ENCODE measurements around the gene CHGA. TPM values are rescaled to one million over a fixed set of nuclear protein-coding genes. Genes with fewer than 3 reads are reported as not detected.
A peak's percentile ranks its signal among the peaks of the same experiment; 100 is the strongest.

CHGA gene
- total RNA-seq, 1 donor from 2014 or later: 0.29 TPM

- DNase-seq (ENCODE audit: low spot score): no peak
Measured at GRCh38 chr14:92943855-92944570, 21.1 kb downstream of the CHGA start.

DNA sequence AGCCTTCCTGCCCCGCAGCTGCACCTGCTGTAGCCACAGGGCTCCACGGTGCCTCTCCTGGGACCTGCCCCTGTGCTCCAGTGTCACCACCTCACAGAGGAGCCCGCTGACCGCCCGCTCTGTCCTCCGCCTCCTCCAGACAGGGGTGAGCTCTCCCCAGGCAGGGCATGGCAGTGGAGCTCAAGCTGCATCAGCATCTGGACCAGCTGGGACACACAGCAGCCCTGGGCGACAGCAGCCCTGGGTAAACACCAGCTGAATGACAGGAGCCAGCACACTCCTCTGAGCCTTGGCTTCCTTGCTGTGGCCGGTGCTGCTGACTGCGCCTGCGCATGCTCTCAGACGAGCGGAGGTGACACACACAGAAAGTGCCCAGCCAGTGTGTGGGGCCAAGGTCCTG is 22.0 kb downstream of the CHGA start:
- peak; percentile 86 for DNase-seq (ENCODE audit: low spot score)

DNA sequence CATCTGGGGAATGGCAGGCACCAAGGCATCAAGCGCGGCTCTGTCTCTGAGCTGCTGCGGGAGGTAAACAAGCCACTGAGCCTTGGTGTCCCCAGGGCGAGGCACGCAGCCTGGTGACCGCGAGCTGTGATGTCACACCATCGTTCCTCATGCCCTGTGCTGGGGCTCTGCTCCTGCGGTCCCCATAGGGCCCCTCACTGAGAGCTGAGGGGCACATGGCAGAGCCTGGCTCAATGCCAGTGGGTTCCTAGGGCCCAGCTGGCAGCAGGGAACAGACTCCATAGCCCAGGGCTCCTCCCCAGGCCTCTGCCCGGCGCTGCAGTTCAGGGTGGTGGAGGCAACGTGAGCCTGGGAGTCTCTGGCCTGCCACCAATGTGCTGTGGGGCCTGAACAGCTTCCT is 22.6 kb downstream of the CHGA start:
- DNase-seq (ENCODE audit: low spot score): peak; percentile 16

DNA sequence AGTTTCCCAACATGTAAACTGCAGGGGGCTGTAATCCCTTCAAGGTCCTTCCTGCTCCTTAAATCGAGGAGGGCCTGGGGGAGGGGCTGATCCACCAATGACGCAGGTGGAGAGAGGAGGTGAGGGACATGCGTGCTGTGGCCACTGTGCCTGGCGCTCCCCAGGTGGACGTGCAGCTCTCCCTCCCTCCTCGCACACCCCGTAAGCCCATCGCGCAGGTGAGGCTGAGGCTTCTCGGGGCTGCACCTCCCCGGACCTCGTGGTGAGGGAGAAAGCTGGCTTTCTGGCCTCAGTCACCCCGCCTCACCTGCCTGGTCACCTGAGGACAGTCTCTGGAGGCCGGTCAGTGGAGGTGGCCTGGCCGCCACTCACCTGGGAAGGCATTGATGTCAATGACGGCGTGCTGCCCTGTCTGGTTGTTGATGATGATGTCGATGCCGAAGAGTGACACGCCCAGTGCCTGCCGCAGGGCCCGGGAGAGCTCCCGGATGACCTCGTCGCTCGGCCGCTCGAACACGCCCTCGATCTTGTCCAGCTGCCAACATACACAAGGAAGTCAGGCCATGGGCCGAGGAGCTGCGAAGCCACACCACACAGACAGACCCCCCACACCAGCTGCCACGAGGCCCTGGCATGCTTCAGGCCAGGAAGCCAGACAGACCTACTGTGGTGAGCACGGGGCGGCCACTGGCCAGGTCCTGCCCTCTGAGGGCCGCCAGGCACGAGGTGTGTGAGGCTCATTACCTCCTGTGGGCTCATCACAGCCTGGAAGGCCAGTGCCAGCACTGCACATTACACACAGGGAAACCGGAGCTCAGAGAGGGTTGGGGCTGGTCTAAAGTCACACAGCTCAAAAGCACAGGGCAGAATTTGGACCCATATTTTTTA is 23.3 kb downstream of the CHGA start:
- DNase-seq (ENCODE audit: low spot score): peak; percentile 93

DNA sequence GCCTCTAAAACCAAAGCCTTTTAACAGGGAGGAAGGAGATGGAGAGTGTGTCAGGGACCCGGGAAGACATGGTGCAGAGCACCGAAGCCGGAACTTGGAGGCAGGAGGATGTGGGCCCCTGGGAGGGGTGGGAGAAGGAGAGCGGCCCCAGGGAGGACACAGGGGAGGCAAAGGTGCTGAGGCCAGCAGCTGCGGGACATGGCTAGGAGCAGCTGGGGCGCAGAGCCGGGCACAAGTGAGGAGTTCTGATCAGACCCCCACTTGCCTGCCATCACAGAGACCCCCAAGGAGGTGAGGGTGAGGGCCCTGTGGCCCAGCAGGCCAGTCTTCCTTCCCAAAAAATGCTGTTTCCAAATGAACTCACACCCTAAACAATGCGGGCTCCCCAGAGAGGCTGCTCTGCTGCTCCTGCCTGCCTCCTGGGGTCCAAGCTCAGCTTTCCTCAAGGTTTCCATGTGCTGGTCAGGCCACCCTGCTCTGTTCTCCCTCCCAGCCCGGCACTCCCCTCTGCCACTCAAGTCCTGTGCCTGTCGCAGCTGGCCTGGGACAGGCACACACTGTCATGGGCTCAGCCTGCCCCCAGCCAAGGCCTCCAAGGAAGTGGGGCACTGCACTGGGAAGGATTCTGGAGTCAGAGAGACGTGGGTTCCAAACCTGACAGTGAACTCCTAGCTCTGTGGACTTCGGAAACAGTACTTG is 24.0 kb downstream of the CHGA start:
- DNase-seq (ENCODE audit: low spot score): no peak

DNA sequence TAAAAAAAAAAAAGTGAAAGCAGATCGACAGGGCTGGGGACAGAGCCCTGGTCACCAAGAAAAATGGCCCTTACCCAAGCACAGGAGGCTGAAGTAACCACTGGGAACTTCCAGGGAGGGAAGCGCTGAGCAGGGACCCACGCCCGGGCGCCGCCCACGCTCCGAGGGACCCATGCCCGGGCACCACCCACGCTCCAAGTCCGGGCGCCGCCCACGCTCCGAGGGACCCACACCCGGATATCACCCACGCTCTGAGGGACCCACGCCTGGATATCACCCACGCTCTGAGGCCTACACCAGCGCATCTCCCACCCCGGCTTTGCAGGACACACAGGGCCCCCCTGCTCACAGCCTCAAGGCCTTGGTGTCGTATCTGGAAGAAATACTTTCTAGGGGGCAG is 25.7 kb downstream of the CHGA start:
- no peak for DNase-seq (ENCODE audit: low spot score)

DNA sequence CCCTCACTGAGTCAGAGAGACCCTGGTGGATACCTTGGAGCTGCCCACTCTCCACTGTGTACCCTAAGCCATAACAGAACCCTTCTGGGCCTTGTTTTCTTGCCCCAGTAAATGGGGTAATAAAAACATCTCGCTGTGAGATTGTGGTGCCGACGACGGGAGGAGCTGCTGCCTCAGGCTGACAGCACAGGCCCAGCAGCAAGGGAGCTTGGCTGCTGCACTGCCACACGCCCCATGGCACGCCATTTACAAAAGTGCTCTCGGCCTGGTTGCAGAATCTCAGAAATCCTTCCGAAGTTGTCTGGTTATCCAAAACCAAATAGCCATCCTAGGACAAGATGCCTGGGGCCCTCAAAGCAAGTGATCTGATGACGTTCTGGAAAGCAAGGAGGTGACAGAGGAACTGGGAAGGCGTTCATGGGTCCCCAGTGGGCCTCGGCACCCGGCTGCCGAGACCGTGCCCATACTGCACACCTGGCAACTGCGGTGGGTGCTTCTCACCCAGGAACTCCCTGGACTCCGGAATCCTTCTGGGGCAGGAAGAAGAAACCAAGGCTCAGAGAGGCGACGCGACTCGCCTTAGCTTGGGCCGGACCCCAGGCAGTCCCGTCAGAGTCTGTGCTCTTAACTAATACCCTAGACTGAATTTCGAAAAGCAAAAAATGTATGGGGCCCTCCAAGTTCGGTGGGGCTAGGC is 26.7 kb downstream of the CHGA start:
- no peak for DNase-seq (ENCODE audit: low spot score)

GRCh38 chr14:92950193-92950540 is 27.2 kb downstream of the CHGA start:
- DNase-seq (ENCODE audit: low spot score): no peak

GRCh38 chr14:92950773-92951172 is 27.8 kb downstream of the CHGA start:
- DNase-seq (ENCODE audit: low spot score): no peak

DNA sequence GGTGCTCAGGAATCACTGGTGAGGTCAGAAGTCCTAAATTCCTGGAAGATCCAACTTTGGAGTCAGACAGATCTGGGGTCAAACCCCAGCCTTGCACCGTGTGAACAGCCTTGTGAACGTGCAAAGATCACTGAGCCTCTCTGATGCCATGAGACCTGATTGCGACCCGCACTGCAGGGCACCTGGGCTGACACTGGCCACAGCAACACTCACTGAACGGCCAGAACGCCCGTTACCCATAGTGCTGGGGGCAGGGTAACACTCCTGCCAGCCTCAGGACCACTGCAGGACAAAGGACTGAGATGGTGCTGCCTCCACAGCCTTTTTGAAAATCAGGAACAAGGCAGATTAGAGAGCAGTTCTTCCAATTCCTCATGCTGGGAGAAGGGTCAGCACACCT is 28.3 kb downstream of the CHGA start:
- no peak for DNase-seq (ENCODE audit: low spot score)

DNA sequence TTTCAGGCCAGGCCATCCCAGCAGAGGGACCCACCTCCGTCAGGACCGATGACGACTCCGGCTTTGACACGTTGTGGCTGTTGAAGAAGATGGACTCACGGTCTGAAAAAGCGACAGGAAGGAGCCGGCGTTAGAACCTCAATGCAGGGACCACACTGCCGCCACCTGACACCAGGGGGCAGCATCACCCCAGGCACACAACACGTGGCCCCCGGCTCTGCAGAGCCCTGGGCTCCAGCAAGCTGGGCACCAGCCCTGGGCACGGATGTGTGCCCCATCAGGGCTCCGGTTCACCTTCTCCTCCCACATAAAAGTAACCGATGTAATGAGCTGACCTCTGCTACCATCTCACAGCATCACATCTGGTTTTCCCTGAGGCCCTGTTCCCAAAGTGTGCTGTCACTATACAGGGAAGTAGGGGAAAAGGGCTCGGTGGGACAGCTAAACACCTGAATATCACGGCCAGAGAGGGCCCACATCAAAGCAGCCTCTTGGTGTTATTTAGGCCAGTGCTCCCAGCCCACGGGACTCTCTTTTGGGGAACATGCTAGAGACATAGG is 29.0 kb downstream of the CHGA start:
- DNase-seq (ENCODE audit: low spot score): peak; percentile 80

DNA sequence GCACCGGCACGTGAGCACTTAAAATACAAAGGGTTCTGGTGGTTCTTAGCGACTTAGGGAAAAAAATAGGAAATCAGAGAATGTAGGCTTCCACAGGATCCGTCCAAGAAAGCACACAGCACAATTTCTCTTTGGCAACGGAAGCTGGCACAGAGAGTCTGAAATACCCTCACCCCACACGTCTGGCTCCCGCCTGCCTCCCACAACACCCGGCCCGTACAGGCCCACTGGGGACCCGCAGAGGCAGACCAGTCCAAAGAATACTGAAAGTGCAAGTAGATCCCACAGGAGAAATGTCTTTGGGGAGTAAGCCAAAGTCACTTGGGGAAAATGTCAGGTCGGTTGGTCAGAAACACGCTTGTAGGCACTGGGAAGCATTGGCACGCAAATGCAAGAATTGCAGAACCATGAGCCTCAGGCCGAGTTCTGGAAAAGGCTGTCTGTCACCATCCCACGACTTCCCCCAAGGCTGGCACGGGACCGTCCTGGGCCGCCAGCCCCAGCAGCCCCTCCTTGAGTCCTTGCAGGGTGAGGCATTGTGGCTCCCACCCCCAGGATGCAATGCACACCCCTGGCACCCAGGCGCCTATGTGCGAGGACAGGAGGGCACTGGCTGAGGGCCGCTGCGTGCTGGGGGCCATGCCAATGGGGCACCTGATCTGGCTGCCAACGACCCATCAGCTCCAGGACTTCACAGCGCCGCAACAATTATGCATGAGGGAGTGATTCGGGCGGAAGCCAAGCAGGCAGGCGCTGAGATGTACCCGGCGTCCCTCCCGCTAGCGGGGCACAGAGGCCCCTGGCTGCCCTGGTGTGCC is 29.7 kb downstream of the CHGA start:
- no peak for DNase-seq (ENCODE audit: low spot score)

DNA sequence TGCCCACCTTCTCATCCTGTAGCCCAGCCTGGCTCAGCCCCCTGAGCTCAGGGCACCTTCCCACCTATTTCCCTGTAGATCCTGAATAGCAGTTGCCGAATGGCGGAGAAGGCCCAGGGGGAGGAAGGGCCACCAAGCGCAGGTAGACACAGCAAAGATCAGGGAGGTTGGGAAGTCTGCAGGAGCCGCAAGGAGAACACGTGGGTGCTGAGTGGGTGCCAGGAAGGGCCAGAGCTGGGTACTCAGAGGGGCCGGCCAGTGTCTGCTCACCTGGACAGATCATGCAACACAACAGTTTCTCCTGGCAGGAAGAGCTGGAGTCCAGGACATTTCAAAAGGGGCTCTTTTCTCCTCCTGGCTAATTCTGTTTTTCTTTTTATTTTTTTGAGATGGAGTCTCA is 30.6 kb downstream of the CHGA start:
- no peak for DNase-seq (ENCODE audit: low spot score)

GRCh38 chr14:92954933-92955332 is 32.0 kb downstream of the CHGA start:
- DNase-seq (ENCODE audit: low spot score): no peak

- DNase-seq (ENCODE audit: low spot score): no peak
Measured at GRCh38 chr14:92955381-92955780, 32.4 kb downstream of the CHGA start.

DNA sequence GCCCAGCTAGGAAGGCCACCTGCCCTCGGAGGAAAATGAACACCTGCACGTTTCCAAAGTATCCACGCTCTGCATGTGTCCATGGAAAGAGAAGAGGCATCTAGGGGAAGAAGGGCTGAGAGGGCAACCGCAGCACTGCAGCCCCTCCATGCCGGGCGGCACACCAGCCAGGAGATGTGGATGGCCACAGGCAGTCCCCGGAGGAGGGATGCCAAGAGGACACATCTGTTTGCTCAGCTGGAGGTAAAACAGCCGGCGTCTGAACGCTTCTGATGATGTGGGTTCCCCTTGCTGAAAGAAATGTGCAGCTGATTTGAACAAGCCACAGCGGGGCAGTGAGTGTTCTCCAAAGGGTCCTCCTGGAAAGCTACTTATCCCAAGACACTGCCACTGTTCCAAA is 34.0 kb downstream of the CHGA start:
- DNase-seq (ENCODE audit: low spot score): no peak

GRCh38 chr14:92958373-92959188 is 35.6 kb downstream of the CHGA start:
- no peak for DNase-seq (ENCODE audit: low spot score)

DNA sequence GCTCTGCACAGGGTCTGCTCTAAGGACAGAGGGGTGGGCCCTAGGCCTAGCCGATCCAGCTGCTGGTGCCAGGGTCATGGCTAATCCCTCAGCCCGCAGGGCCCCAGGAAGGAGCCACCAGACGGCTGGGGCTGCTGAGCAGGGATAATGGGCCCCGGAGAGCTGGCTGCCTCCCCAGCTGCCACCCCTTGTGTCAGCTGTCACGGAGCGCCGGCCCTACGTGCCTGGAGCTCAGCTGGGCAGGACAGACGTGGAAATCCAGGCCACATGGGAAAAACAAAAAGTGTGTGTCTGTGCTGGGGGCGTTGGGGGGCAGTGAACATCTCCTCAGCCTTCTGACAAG is 36.2 kb downstream of the CHGA start:
- DNase-seq (ENCODE audit: low spot score): no peak

DNA sequence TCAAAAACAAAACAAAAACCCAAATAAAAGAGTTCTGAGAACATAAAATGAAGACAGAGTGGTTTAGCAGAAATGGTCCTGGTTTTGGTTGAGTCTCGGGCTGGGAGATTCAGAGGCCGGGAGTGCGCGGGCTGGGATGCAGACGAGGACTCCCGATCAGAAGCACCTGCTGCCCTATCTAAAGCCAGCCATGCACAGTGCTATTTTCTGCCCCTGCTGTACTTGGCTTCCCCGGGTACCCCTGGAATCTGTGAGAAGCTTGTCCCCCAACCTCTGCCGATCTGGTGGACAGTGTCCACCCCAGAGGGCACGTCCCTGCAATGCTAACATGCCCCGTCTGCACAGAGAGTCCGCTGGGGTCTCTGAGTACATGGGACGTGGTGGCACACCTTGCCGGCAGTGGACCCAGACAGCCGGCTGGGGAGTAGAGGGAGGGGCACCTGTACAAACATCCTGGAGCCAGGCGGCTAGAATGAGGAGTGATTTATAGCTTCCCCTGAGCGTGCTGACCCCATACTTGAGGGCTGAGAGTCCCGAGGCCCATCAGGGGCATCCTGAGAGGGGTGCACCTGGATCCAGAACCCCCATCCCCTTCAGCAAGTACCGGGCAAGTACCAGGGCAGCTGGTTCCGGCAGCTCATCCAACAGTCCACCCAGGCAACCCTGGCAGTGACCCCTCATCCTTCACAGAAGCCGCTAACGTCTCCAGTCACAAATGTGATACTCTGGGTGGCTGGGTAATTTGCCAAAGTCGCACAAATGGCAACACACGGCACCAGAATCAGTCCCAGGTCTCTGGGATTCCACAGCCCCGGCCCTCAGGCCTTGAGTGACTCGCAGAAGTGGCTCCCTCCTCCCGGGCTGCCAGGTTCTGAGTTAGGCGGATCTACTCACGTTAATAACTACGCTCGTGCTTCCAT is 37.1 kb downstream of the CHGA start:
- no peak for DNase-seq (ENCODE audit: low spot score)
